ENCODE results near the gene NEU4.
"Not testable (repeated sequence)": the region's sequence is repeated elsewhere in the genome, so short reads cannot be mapped to it uniquely, and the experiment has no call there.

The NEU4 gene

GRCh38 chr2:241808721-241809382, at the start of gene NEU4:
Gene NEU4 (plus strand): TSS chr2:241809193. CDS start chr2:241814485, 5,292 bp downstream.
- DNase-seq = peak; percentile 31

DNA sequence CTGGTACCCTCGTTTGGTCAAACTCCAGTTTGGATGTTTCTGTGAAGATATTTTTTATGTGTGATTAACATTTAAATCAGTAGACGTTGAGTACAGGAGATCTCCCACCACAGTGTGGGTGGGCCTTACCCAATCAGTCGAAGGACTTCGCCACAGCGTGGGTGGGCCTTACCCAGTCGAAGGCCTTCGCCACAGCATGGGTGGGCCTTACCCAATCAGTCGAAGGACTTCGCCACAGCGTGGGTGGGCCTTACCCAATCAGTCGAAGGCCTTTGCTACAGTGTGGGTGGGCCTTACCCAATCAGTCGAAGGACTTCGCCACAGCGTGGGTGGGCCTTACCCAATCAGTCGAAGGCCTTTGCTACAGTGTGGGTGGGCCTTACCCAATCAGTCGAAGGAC, 49.1 kb upstream of the NEU4 start:
- not testable (repeated sequence) for DNase-seq

- peak; percentile 22 for DNase-seq
Measured at GRCh38 chr2:241760301-241760771, 48.7 kb upstream of the NEU4 start.

DNA sequence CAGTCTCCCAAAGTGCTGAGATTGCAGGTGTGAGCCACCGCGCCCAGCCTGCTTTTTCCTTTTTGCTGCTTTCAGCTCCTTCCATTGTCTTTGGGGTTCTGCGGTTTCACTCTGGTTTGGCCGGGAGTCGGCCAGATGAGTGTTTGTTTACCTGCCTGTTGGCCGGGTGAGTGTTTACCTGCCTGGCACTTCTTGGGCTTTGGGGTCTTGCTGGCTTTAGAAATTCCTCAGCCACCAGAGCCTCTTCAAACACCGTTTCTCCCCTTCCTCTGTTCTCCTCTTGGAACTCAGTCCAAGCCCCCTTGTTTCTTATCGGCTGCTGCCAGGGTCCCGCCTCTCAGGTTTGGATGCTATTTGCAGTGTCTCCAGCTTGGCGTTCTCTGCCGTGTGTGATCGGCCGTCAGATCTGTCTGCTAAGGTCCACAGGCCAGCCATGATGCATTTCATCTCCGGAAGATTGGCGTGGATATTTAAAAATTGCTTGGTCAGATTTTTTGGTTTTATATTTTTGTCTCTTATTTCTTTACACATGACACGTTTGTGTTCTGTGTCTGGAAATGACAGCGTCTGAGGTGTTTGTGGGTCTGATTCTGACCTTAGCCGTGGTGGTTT, 46.6 kb upstream of the NEU4 start:
- DNase-seq = peak; percentile 14

DNA sequence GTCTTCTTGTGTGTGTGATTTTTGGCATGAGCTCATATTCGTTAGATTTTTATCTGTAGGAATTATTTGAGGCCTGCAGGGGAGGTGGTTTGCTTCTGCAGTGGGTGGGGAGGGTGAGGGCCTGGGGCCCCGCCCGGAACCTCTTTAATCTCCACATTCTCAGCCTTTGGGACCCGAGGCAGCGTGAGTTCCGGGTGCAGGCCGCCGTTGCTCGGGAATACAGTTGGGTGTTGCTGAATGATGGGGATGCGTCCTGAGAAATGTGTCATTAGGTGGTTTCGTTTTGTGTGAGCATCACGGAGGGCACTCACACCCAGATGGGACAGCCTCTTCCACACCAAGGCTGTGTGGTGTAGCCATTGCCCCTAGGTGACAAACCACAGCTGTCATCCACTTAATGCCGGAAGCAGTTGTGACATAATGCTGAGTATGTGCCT, 46.0 kb upstream of the NEU4 start:
- DNase-seq = peak; percentile 11

GRCh38 chr2:241763551-241764274, 45.3 kb upstream of the NEU4 start:
- peak; percentile 10 for DNase-seq

- peak; percentile 13 for DNase-seq
Measured at GRCh38 chr2:241764275-241765241, 44.4 kb upstream of the NEU4 start.

GRCh38 chr2:241767464-241768250, 41.3 kb upstream of the NEU4 start:
- no peak for DNase-seq

DNA sequence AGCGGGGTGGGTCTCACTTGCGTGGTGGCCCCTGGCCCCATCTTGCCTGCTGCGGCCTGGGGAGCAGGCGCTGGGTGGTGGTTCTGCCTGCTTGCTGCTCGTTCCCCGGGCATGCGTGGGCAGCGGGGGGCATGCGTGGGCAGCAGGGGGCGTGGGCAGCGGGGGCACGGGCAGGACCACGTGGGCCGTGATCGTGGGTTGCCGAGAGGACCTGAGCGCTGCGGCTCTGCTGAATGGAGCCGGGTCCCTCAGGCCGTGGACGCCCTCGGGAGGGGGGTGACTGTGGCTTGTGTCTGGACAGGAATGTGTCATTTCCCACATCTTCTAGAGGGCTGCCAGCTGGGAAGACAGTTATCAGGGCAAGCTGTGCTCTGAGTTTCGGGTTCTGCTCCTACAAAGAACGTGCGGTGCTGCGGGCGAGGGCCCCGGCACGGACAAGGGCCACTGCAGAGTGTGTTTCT, 40.7 kb upstream of the NEU4 start:
- DNase-seq = no peak

GRCh38 chr2:241768850-241769249, 40.1 kb upstream of the NEU4 start:
- DNase-seq = no peak

GRCh38 chr2:241769819-241770184, 39.2 kb upstream of the NEU4 start:
- DNase-seq = no peak

GRCh38 chr2:241770185-241770935, 38.6 kb upstream of the NEU4 start:
- no peak for DNase-seq

DNA sequence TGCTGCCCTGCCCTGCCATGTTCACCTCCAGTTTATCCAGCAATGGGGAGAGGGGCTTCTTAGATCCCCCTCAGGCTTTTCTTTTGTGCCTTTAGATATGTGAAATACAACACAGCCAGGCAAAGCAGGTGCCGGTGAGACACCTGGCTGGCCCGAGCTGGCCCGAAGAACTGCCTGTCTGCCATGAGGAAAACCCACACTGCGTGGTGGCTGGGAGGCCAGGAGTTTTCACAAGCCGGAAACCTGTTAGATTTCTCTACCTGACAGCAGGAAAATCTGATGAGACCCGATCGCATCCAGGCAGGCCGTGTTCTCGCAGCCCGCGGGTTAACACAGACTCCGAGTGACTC, 38.1 kb upstream of the NEU4 start:
- no peak for DNase-seq

GRCh38 chr2:241771286-241772062, 37.5 kb upstream of the NEU4 start:
- DNase-seq = peak; percentile 58

GRCh38 chr2:241772063-241772499, 36.9 kb upstream of the NEU4 start:
- no peak for DNase-seq

DNA sequence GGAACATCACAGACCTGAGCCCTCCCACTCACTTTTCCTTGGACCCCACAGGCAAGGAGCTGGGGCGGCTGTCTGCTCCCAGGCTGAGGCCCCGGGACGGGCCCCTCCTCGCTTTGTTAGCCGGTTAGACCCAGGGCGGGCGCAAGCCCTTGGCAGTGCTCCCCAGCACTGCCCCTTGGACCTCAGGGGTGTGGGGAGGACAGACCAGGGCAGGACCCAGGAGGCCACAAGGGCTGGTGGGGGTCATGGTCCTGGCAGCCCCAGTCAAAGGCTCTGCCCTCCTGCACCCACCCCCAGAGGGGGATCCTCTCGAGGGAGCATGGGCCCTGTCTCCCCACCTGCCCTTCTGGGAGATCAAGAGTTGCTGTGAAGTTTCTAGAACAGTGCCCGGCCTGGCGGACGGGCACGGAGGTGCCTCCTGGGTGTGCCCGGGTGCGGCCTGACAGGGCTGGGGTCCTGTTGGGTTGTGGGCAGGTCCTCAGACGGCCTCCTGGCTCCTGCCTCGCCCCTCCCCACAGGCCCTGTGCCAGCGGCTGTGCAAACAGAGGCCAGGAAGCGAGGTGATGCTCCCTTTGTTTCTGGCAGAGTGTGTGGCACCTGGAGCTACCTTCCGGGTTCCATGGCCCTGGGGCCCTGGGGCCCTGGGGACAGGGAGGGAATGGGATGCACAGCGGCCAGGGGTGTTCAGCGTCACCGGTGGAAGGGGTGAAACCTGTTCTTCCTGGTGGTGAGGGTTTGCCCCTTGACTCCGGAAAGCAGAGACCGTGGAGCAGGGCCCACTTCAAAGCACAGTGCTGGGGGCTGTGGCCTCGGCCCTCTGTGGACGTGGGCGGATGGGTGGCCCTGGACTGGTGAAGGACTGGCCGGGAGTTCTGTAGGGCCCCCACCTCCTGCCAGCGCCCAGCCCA, 35.2 kb upstream of the NEU4 start:
- no peak for DNase-seq

GRCh38 chr2:241774419-241775222, 34.4 kb upstream of the NEU4 start:
- no peak for DNase-seq

Measured in femur (tissue), 1 donor.